ENCODE data around the gene BNIP3.

GRCh38 chr10:131997366-131998049, 15.8 kb upstream of the BNIP3 start:
- TF ChIP-seq EZH2 (IDR thresholded peaks at IDR 0.05; ENCODE audit: insufficient read depth, low read length): no peak
- no peak for TF ChIP-seq CTCF (IDR thresholded peaks at IDR 0.05; ENCODE audit: insufficient read depth, low read depth, low read length)

Measured in astrocyte (in vitro differentiated cells and primary cell).